Osteoblast (primary cell): ENCODE data around the gene TRHDE. TPM values are rescaled to one million over a fixed set of nuclear protein-coding genes. Genes with fewer than 3 reads are reported as not detected.

Experiments used
- DNase-seq: peaks from one replicate; pipeline ENCODE4 v3.0.0; 2011; ENCODE audit warnings: low spot score, mixed read lengths; ENCODE audit not compliant: insufficient read length; ENCODE audit errors: missing footprints
- H2AFZ ChIP-seq: 2 replicates; pipeline ENCODE4 v1.6.0; 2011; ENCODE audit warnings: mild to moderate bottlenecking, low read length
- H3K27ac ChIP-seq: 2 replicates; pipeline ENCODE4 v1.5.1; 2011; ENCODE audit warnings: mild to moderate bottlenecking, low read depth, low read length, moderate library complexity
- H3K27me3 ChIP-seq: 2 replicates; pipeline ENCODE4 v1.6.0; 2012; ENCODE audit warnings: mild to moderate bottlenecking, control low read depth, inconsistent platforms, low read length, moderate library complexity; ENCODE audit not compliant: insufficient read depth
- H3K36me3 ChIP-seq: 2 replicates; pipeline ENCODE4 v1.5.1; 2011; ENCODE audit warnings: mild to moderate bottlenecking, low read length, control low read depth, moderate library complexity; ENCODE audit not compliant: insufficient read depth
- H3K4me1 ChIP-seq: 2 replicates; pipeline ENCODE4 v1.5.1; 2011; ENCODE audit warnings: mild to moderate bottlenecking, low read length, control low read depth, moderate library complexity; ENCODE audit not compliant: insufficient read depth
- H3K4me2 ChIP-seq: 2 replicates; pipeline ENCODE4 v1.6.0; 2011; ENCODE audit warnings: mild to moderate bottlenecking, low read length; ENCODE audit not compliant: insufficient read depth
- H3K4me3 ChIP-seq: fragments of 200-600 bp; sonication (generic); 3 replicates; pipeline ENCODE4 v1.5.1; 2012; ENCODE audit warnings: mild to moderate bottlenecking, low read length, inconsistent platforms; ENCODE audit not compliant: insufficient read depth
- H3K79me2 ChIP-seq: 2 replicates; pipeline ENCODE4 v1.6.0; 2012; ENCODE audit warnings: mild to moderate bottlenecking, low read length, control low read depth, inconsistent platforms; ENCODE audit not compliant: insufficient read depth
- H3K9me3 ChIP-seq: 2 replicates; pipeline ENCODE4 v1.5.1; 2011; ENCODE audit warnings: low read depth, low read length, control low read depth
- H4K20me1 ChIP-seq: 2 replicates; pipeline ENCODE4 v1.6.0; 2012; ENCODE audit warnings: mild to moderate bottlenecking, low read length, control low read depth; ENCODE audit not compliant: insufficient read depth
- CTCF ChIP-seq: IDR thresholded peaks from 2 replicates; pipeline ENCODE4 v1.5.1; 2011; ENCODE audit warnings: mild to moderate bottlenecking, low read depth, low read length, moderate library complexity; ENCODE audit errors: extremely low read depth
- total RNA-seq: library from RNA; depleted of rRNA; stranded (reverse); fragments of >200 nt; gene quantifications from 2 replicates; pipeline ENCODE4 v1.2.3, GENCODE V29; 2012

TRHDE gene
- total RNA-seq, 1 donor: under 0.01 TPM

GRCh38 chr12:72270246-72270645 is 1.9 kb upstream of the TRHDE start:
- no peaks in the 10 kb centered on the region for H4K20me1 ChIP-seq
- H3K4me1 ChIP-seq: no peaks in the 10 kb centered on the region
- H3K27ac ChIP-seq: no peak overlapping the region
- H3K4me2 ChIP-seq: peak overlapping the region; percentile 68
- no peak for DNase-seq
- peaks cover 3% of the 10 kb centered on the region for H3K79me2 ChIP-seq
- peak overlapping the region; percentile 47 for H3K4me3 ChIP-seq
- no peak for TF ChIP-seq CTCF
- H3K27me3 ChIP-seq: peaks cover 25% of the 10 kb centered on the region
- no peak overlapping the region for H2AFZ ChIP-seq
- no peaks in the 10 kb centered on the region for H3K36me3 ChIP-seq
- H3K9me3 ChIP-seq: no peaks in the 10 kb centered on the region

GRCh38 chr12:72270961-72271360 is 1.2 kb upstream of the TRHDE start:
- peaks cover 3% of the 10 kb centered on the region for H3K79me2 ChIP-seq
- H3K4me1 ChIP-seq: no peaks in the 10 kb centered on the region
- H3K4me2 ChIP-seq: peak overlapping the region; percentile 68
- no peaks in the 10 kb centered on the region for H3K36me3 ChIP-seq
- DNase-seq: no peak
- H2AFZ ChIP-seq: peak overlapping the region; percentile 85
- H3K27me3 ChIP-seq: peaks cover 25% of the 10 kb centered on the region
- H3K4me3 ChIP-seq: peak overlapping the region; percentile 78
- no peak overlapping the region for H3K27ac ChIP-seq
- no peak for TF ChIP-seq CTCF
- H3K9me3 ChIP-seq: no peaks in the 10 kb centered on the region
- H4K20me1 ChIP-seq: no peaks in the 10 kb centered on the region

- Histone ChIP-seq H3K4me2 (peak overlapping the region; percentile 68), H3K4me3 (peak overlapping the region; percentile 78), H2AFZ (peak overlapping the region; percentile 85), H3K79me2 (peaks cover 3% of the 10 kb centered on the region), H3K27me3 (peaks cover 25% of the 10 kb centered on the region), H4K20me1 (no peaks in the 10 kb centered on the region), H3K9me3 (no peaks in the 10 kb centered on the region), H3K36me3 (no peaks in the 10 kb centered on the region), H3K4me1 (no peaks in the 10 kb centered on the region), H3K27ac (no peak overlapping the region)
- peak; percentile 86 for DNase-seq
- no peak for TF ChIP-seq CTCF
These were observed 599 bp upstream of the TRHDE start for GRCh38 chr12:72271451-72272090.

- Histone ChIP-seq H3K36me3 (no peaks in the 10 kb centered on the region), H3K79me2 (peaks cover 3% of the 10 kb centered on the region), H4K20me1 (no peaks in the 10 kb centered on the region), H3K4me3 (peak overlapping the region; percentile 78), H3K27me3 (peaks cover 25% of the 10 kb centered on the region), H3K4me2 (peak overlapping the region; percentile 74), H3K4me1 (no peaks in the 10 kb centered on the region), H2AFZ (peak overlapping the region; percentile 82), H3K9me3 (no peaks in the 10 kb centered on the region), H3K27ac (no peak overlapping the region)
- no peak for TF ChIP-seq CTCF
- DNase-seq: peak; percentile 88
These were observed 745 bp downstream of the TRHDE start for GRCh38 chr12:72272731-72273498.
